ENCODE results near the gene AGAP1. TPM values are rescaled to one million over a fixed set of nuclear protein-coding genes. Genes with fewer than 3 reads are reported as not detected.

The AGAP1 gene
- total RNA-seq, 2 donors from 2014 or later = 19.1 to 20.8 TPM

- no peak overlapping the region for H3K27ac ChIP-seq
- H3K36me3 ChIP-seq = no peaks in the 10 kb centered on the region
- no peaks in the 10 kb centered on the region for H3K27me3 ChIP-seq (replicated peaks; ENCODE audit: insufficient read depth)
- no peak for ATAC-seq (ENCODE audit: insufficient number of reproducible peaks, low FRiP score, low read depth)
- no peak overlapping the region for H3K4me3 ChIP-seq
- no peak for DNase-seq (ENCODE audit: low spot score)
- no peaks in the 10 kb centered on the region for H3K9me3 ChIP-seq
- H3K4me1 ChIP-seq (ENCODE audit: control insufficient read depth in 1 of 2, low read depth in 2 of 2) = no peaks in the 10 kb centered on the region
- no peak for TF ChIP-seq CTCF (IDR thresholded peaks at IDR 0.05)
Observed at GRCh38 chr2:235825946-235826345, 332.1 kb downstream of the AGAP1 start.

- DNase-seq (ENCODE audit: low spot score) (no peak), ATAC-seq (ENCODE audit: insufficient number of reproducible peaks, low FRiP score, low read depth) (no peak)
- Histone ChIP-seq H3K4me1 (ENCODE audit: control insufficient read depth in 1 of 2, low read depth in 2 of 2) (no peaks in the 10 kb centered on the region), H3K4me3 (no peak overlapping the region), H3K27me3 (replicated peaks; ENCODE audit: insufficient read depth) (no peaks in the 10 kb centered on the region), H3K27ac (no peak overlapping the region), H3K9me3 (no peaks in the 10 kb centered on the region), H3K36me3 (no peaks in the 10 kb centered on the region)
- TF ChIP-seq CTCF (IDR thresholded peaks at IDR 0.05) = no peak
Observed at GRCh38 chr2:235826826-235827225, 333.0 kb downstream of the AGAP1 start.

GRCh38 chr2:235827585-235827992, 333.7 kb downstream of the AGAP1 start:
- TF ChIP-seq CTCF (IDR thresholded peaks at IDR 0.05) = no peak
- no peaks in the 10 kb centered on the region for H3K4me1 ChIP-seq (ENCODE audit: control insufficient read depth in 1 of 2, low read depth in 2 of 2)
- no peak for ATAC-seq (ENCODE audit: insufficient number of reproducible peaks, low FRiP score, low read depth)

GRCh38 chr2:235829726-235830125, 335.9 kb downstream of the AGAP1 start:
- Histone ChIP-seq H3K27me3 (replicated peaks; ENCODE audit: insufficient read depth) (no peaks in the 10 kb centered on the region), H3K4me1 (ENCODE audit: control insufficient read depth in 1 of 2, low read depth in 2 of 2) (no peaks in the 10 kb centered on the region), H3K9me3 (no peaks in the 10 kb centered on the region), H3K27ac (no peak overlapping the region), H3K4me3 (no peak overlapping the region), H3K36me3 (peaks cover 3% of the 10 kb centered on the region)
- no peak for TF ChIP-seq CTCF (IDR thresholded peaks at IDR 0.05)
- DNase-seq (ENCODE audit: low spot score) (no peak), ATAC-seq (ENCODE audit: insufficient number of reproducible peaks, low FRiP score, low read depth) (no peak)

More at GRCh38 chr2:235827585-235827992, 333.7 kb downstream of the AGAP1 start:
- no peak overlapping the region for H3K27ac ChIP-seq
- no peak for DNase-seq (ENCODE audit: low spot score)
- no peak overlapping the region for H3K4me3 ChIP-seq
- H3K27me3 ChIP-seq (replicated peaks; ENCODE audit: insufficient read depth) = no peaks in the 10 kb centered on the region
- H3K9me3 ChIP-seq = no peaks in the 10 kb centered on the region
- H3K36me3 ChIP-seq = peaks cover 1% of the 10 kb centered on the region

GRCh38 chr2:235831755-235832154, 337.9 kb downstream of the AGAP1 start:
- no peak for TF ChIP-seq CTCF (IDR thresholded peaks at IDR 0.05)
- Histone ChIP-seq H3K4me3 (no peak overlapping the region), H3K27ac (no peak overlapping the region), H3K27me3 (replicated peaks; ENCODE audit: insufficient read depth) (no peaks in the 10 kb centered on the region), H3K9me3 (no peaks in the 10 kb centered on the region), H3K36me3 (peaks cover 3% of the 10 kb centered on the region), H3K4me1 (ENCODE audit: control insufficient read depth in 1 of 2, low read depth in 2 of 2) (no peaks in the 10 kb centered on the region)
- ATAC-seq (ENCODE audit: insufficient number of reproducible peaks, low FRiP score, low read depth) (no peak), DNase-seq (ENCODE audit: low spot score) (no peak)

Data from thoracic aorta (tissue), 2 donors.